SK-N-MC (cell line): ENCODE data around the gene MRPL54.
A peak's percentile ranks its signal among the peaks of the same experiment; 100 is the strongest.
"Not testable (repeated sequence)": the region's sequence is repeated elsewhere in the genome, so short reads cannot be mapped to it uniquely, and the experiment has no call there.

Experiments
- DNase-seq: peaks from one replicate; pipeline ENCODE4 v3.0.0-alpha.2; 2011; ENCODE audit warnings: low read depth, low spot score
- H3K27ac ChIP-seq: fragments of 200-600 bp; sonication (generic); 2 replicates; pipeline ENCODE4 v1.5.1; 2016; ENCODE audit warnings: mixed run types
- H3K36me3 ChIP-seq: fragments of 200-600 bp; sonication (generic); 2 replicates; pipeline ENCODE4 v1.6.1; 2017; ENCODE audit warnings: antibody characterized with exemption, low read length, mixed read lengths; ENCODE audit not compliant: insufficient read depth
- H3K4me3 ChIP-seq: fragments of 200-600 bp; sonication (generic); 2 replicates; pipeline ENCODE4 v1.5.1; 2016
- H3K9ac ChIP-seq: fragments of 200-600 bp; sonication (generic); 2 replicates; pipeline ENCODE4 v1.8.0; 2017; ENCODE audit warnings: mixed run types, mixed read lengths; ENCODE audit not compliant: insufficient read length
- H3K9me3 ChIP-seq: fragments of 200-600 bp; sonication (generic); 2 replicates; pipeline ENCODE4 v1.6.1; 2017; ENCODE audit warnings: low read depth, mild to moderate bottlenecking, antibody characterized with exemption, low read length, moderate library complexity, mixed read lengths
- EZH2 ChIP-seq: fragments of 200-600 bp; sonication (generic); IDR thresholded peaks from one replicate; pipeline ENCODE4 v1.6.1; 2017; ENCODE audit warnings: antibody characterized with exemption
- FOXP2 ChIP-seq: optimal IDR thresholded peaks from 2 replicates; pipeline ENCODE3; 2011; ENCODE audit warnings: mild to moderate bottlenecking, moderate library complexity; ENCODE audit not compliant: insufficient read depth; ENCODE audit errors: extremely low read length, control extremely low read depth
- POLR2AphosphoS5 ChIP-seq: IDR thresholded peaks from 2 replicates; pipeline ENCODE4 v1.6.1; 2012; ENCODE audit warnings: mild to moderate bottlenecking, low read depth, low read length, borderline replicate concordance

Gene MRPL54

DNA sequence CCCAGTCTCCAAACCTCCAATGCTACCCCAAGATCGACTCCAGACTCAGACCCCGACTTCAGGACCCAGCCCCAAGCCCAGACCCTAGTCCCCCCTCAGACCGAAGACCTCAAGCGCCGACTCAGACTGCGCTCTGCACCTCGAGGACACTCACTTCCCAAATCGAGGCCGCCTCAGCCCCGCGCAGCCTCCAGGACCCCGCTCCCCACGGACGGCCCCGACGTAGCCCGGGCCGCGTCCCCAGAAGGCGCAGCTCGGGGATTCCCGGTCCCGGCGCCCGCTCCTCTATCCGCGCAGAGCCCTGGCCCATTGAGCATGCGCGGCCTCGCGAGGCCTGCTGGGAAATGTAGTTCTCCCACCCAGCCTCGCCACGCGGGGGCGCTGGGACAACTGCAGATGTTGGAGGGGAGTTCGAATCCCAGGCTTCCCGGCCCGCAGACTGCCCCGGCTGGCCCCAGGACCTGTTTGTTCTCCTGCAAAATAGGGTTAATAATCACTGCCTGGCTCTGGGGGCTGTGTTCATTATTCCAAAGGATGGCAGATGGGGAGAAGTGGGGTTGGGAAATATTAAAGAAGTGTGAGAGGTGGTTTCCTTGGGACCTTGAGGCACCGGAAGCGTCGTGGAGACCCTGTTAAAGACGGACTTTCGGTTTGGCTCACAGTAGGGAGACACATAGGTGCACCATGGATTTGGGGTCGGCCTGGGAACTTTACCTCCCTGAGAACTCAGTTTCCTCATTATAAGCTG lies 926 bp upstream of the MRPL54 start, which contains the start of gene APBA3:
Gene APBA3, minus strand, starts transcription at position 311 of the 748 bp plus-strand sequence. CDS start 1,428 bp downstream, outside the sequence.
- Histone ChIP-seq H3K9ac (peak within 1 kb of the TSS; percentile 98), H3K36me3 (no peaks in the 10 kb centered on the region), H3K9me3 (no peaks in the 10 kb centered on the region), H3K27ac (peak within 1 kb of the TSS; percentile 99), H3K4me3 (peak within 1 kb of the TSS; percentile 100)
- peak; percentile 91 for TF ChIP-seq POLR2AphosphoS5
- TF ChIP-seq EZH2 = no peak
- TF ChIP-seq FOXP2 = no peak
- no peak for DNase-seq

DNA sequence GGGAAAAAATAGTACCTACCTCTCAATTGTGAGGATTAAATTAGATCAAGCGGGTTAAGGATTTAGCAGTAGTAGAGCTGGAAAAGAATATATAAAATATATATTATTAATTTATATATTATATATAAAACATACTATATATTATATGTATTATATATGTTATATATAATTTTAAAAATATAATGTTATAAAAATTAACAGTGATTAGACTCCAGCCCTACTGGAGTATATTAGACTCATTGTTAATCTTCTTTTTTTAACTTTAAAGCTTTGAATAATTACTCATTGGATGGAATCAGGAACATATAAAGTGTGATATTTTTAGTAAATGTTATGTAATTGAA lies 380 bp upstream of the MRPL54 start:
- no peaks in the 10 kb centered on the region for H3K9me3 ChIP-seq
- no peak for TF ChIP-seq FOXP2
- no peak for TF ChIP-seq POLR2AphosphoS5
- TF ChIP-seq EZH2 = no peak
- peak overlapping the region; percentile 98 for H3K9ac ChIP-seq
- peak overlapping the region; percentile 100 for H3K4me3 ChIP-seq
- H3K36me3 ChIP-seq = no peaks in the 10 kb centered on the region
- DNase-seq = no peak
- peak overlapping the region; percentile 99 for H3K27ac ChIP-seq

DNA sequence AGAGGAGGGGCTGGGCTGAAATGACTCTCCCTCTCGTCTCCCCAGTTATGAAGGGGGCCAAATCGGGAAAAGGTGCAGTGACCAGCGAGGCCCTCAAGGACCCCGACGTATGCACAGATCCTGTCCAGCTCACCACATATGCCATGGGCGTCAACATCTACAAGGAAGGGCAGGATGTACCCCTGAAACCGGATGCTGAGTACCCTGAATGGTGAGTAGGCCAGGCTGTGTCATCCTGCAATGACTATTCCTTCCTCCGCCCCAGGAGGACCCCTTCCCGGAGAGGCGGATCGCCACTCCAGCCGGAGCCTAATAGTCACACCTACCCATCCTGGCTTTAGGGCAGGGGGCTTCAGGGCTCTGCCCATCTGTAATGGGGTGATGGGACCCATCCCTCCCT lies 2.6 kb downstream of the MRPL54 start:
- DNase-seq = no peak
- H3K9ac ChIP-seq = no peak overlapping the region
- no peak overlapping the region for H3K27ac ChIP-seq
- peaks cover 3% of the 10 kb centered on the region; the same call in 1 of the 2 replicates for H3K36me3 ChIP-seq
- TF ChIP-seq EZH2 = no peak
- no peak for TF ChIP-seq FOXP2
- no peak for TF ChIP-seq POLR2AphosphoS5
- H3K9me3 ChIP-seq = no peaks in the 10 kb centered on the region
- no peak overlapping the region for H3K4me3 ChIP-seq

DNA sequence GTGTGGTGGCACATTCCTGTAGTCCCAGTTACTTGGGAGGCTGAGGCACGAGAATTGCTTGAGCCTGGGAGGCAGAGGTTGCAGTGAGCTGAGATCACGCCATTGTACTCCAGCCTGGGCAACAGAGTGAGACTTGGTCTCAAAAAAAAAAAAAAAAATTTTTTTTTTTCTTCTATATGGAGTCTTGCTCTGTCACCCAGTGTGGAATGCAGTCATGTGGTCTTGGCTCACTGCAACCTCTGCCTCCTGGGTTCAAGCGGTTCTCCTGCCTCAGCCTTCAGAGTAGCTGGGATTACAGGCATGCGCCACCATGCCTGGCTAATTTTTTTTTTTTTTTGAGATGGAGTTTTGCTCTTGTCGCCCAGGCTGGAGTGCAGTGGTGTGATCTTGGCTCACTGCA lies 3.3 kb downstream of the MRPL54 start:
- not testable (repeated sequence) for DNase-seq, H3K27ac ChIP-seq, H3K4me3 ChIP-seq, H3K36me3 ChIP-seq, H3K9ac ChIP-seq, H3K9me3 ChIP-seq

DNA sequence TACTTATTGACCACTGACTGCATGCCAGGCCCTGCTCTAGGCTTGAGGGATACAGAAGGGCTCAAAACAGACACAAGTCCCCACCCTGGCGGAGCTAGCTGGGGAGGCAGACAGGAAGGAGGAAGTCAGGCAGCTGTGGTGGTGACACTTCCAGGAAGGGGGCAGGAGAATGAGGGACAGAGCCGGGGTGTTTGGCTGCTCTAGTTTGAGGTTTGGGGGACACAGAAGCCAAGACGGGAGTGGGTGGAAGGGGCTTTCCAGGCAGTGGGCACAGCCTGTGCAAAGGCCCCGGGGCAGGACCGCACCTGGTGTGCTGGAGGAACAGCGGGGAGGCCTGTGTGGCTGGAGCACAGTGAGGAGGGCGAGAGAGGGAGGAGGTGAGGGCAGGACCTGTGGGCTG lies 4.0 kb downstream of the MRPL54 start:
- TF ChIP-seq POLR2AphosphoS5 (no peak), FOXP2 (no peak), EZH2 (no peak)
- Histone ChIP-seq H3K9ac (no peak overlapping the region), H3K9me3 (no peaks in the 10 kb centered on the region), H3K4me3 (no peak overlapping the region), H3K36me3 (peaks cover 3% of the 10 kb centered on the region; the same call in 1 of the 2 replicates), H3K27ac (no peak overlapping the region)
- DNase-seq = no peak

DNA sequence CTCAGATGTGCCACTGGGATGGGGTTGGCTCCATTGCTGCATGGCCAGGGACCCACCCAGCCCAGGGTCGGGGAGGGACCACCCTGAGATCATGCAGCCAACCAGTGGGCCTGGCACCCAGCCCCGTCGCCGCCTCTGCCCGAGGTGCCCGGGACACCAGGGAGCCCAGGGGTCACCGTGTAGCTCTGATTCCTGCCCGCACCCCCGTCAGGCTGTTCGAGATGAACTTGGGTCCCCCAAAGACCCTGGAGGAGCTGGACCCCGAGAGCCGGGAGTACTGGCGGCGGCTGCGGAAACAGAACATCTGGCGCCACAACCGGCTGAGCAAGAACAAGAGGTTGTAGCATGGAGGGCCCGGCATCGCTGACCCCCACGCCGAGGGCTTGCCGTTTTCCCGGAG lies 4.6 kb downstream of the MRPL54 start:
- H3K9ac ChIP-seq = no peak overlapping the region
- no peak overlapping the region for H3K27ac ChIP-seq
- H3K4me3 ChIP-seq = no peak overlapping the region
- TF ChIP-seq FOXP2 (no peak), POLR2AphosphoS5 (no peak), EZH2 (no peak)
- no peaks in the 10 kb centered on the region for H3K9me3 ChIP-seq
- peaks cover 3% of the 10 kb centered on the region; the same call in 1 of the 2 replicates for H3K36me3 ChIP-seq
- DNase-seq = no peak

DNA sequence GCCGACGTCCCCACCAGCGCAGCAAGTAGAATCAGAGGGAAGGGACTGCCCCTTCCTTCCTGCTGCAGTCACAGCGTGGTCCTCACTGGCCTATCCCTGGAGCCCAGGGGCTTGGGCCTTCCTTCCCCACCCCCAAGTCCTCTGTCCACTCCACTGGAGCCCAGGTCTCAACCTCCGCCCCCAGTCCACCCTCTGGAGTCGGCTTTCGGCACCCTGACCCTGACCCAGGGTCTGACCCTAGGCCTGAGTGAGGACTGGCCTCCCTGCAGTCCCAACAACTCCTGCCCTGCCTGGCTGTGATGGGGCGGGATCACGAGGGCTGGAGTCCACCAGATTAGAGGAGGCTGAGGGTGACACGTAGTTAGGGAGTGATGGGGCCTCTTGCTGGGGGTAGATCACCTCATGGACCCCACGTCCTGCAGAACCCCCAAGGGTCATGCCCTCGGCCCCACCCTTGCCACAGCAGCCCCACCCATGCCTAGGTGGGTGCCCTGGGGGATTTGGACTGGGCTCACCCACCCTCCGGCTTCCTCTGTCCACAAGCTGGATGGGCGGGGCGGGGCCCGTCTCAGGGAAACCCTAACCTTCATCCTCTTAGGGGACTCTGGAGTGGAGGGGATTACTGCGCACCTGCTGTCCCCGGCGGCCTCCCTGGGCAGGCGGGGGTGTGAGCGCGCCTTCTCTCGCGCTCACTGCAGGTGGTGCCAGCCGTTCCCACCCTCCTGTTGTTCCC lies 5.7 kb downstream of the MRPL54 start:
- TF ChIP-seq POLR2AphosphoS5 (no peak), EZH2 (no peak), FOXP2 (no peak)

DNA sequence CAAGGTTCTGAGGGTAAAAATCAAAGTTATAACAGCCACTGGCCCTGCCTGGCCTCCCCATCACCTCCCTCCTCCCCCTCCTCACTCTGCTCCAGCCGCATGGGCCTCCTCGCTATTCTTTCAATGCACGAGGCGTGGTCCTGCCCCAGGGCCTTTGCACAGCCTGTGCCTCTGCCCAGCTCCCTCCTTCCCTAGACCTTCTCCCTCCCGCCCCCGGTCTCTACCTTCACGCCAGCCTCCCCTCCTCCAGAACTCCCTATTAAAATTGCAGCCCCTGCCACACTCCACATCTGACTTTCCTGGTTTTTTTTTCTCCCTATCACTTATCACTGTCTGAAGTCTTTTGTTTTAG lies 6.2 kb downstream of the MRPL54 start:
- H3K27ac ChIP-seq = no peak overlapping the region
- no peak overlapping the region for H3K9ac ChIP-seq
- TF ChIP-seq POLR2AphosphoS5 (no peak), EZH2 (no peak), FOXP2 (no peak)
- H3K4me3 ChIP-seq = no peak overlapping the region
- peaks cover 3% of the 10 kb centered on the region; the same call in 1 of the 2 replicates for H3K36me3 ChIP-seq
- no peak for DNase-seq
- H3K9me3 ChIP-seq = no peaks in the 10 kb centered on the region

More for the DNA sequence above, 5.7 kb downstream of the MRPL54 start:
- H3K27ac ChIP-seq = no peak overlapping the region
- no peak for DNase-seq
- no peak overlapping the region for H3K9ac ChIP-seq
- no peak overlapping the region for H3K4me3 ChIP-seq
- no peaks in the 10 kb centered on the region for H3K9me3 ChIP-seq
- H3K36me3 ChIP-seq = peaks cover 3% of the 10 kb centered on the region; the same call in 1 of the 2 replicates

DNA sequence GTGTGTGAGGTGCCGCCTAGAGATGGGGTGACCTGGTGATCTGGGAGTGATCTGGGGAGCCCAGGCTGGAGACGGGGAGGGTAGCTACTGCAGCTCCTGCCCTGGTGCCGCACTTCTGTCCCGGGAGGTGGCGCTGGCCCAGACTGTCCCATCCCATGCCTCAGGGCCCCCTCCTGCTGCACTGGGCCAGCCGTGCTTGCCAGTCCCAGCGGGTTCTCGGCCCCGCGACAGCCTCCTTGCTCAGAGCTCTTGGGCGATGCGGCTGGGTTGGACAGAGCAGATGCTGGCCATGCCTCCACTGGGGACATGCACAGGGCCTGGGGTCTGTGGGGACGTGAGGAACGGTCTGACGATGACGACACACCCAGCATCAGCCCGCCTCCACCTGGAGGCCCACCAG lies 7.0 kb downstream of the MRPL54 start:
- Histone ChIP-seq H3K36me3 (peaks cover 3% of the 10 kb centered on the region; the same call in 1 of the 2 replicates), H3K27ac (no peak overlapping the region), H3K9ac (no peak overlapping the region), H3K9me3 (no peaks in the 10 kb centered on the region), H3K4me3 (no peak overlapping the region)
- DNase-seq = no peak
- no peak for TF ChIP-seq POLR2AphosphoS5
- TF ChIP-seq FOXP2 = no peak
- no peak for TF ChIP-seq EZH2
